Sigmoid colon (tissue), 4 donors: ENCODE results near the gene SV2B.

Experiments used
- CTCF ChIP-seq, 4 experiments: fragments of 450-650 bp in 3 of 4; fragments of 200-600 bp in 1 of 4; IDR thresholded peaks; one replicate each; pipeline ENCODE4 v1.5.1; 2016 to 2019; ENCODE audit warnings: antibody characterized with exemption in 4 of 4, mild to moderate bottlenecking in 3 of 4, moderate library complexity in 2 of 4
- POLR2AphosphoS5 ChIP-seq, 4 donors: sonication (generic); formaldehyde crosslinking; IDR thresholded peaks; one replicate each; pipeline ENCODE4 v1.6.1; 2017; ENCODE audit warnings: antibody characterized with exemption in 4 of 4

- no peak for TF ChIP-seq CTCF (IDR thresholded peaks at IDR 0.05)
- TF ChIP-seq POLR2AphosphoS5 (IDR thresholded peaks at IDR 0.05) = no peak
Measured at GRCh38 chr15:91073077-91073476, 27.0 kb upstream of the SV2B start.
